Dedifferentiated amniotic fluid mesenchymal stem cell (primary cell): ENCODE data around the gene GNAS.

ENCODE experiments used
- DNase-seq: peaks from one replicate; pipeline ENCODE4 v3.0.0-alpha.2; 2016; ENCODE audit errors: extremely low spot score

Gene GNAS

DNA sequence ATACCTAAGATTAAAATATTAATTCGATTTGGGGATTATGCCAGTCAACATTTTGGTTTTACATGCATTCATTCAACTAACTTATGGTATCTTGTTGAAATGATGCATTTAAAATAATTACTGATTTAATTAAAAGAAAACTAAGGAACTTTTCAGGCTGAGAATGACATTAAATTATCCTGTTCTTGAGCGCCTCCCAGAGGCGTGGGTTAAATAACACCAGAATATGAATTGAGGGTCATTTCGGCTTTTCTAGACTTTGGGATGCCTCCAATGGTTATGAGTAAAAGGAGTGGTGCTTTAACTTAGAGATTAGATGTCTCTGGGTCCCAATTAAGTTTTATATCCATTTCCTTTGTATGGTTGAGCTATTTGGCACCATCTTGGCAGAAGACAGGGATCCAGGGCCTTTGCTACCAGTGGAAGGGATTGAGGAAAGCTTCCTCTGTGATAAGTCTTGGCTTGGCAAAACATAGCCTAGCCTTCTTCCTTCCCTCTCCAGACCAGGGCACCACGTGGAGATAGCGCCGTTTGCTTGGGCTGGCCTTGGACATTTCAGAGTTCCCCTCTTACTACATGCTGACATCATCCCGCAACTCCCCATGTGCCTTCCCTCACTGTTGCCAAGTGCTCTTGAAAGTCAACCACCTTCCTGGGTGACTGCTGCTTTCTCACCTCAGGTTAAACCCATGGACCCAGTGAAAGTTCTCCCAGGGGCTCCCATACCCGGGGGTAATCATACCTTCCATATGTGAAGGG lies 28.7 kb downstream of the GNAS start:
- no peak for DNase-seq

DNA sequence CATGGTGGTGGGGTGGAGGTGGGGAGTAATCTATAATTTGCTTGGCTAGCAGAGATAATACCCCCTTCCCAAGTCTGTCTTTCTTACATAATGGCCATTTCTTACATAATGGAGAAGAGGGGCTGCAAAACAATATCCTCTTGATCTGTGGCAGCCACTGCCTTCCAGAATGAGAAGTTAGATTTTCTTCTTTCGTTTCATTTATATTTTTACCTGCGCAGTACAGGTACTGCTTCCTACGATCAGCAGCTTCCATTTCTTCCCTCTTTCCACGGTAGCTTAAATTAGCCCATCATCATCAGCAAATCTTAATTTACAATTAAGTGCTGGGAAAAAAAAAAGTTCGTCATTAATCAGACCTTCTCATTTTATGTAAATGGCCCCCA lies 30.2 kb downstream of the GNAS start:
- DNase-seq, result no peak

DNA sequence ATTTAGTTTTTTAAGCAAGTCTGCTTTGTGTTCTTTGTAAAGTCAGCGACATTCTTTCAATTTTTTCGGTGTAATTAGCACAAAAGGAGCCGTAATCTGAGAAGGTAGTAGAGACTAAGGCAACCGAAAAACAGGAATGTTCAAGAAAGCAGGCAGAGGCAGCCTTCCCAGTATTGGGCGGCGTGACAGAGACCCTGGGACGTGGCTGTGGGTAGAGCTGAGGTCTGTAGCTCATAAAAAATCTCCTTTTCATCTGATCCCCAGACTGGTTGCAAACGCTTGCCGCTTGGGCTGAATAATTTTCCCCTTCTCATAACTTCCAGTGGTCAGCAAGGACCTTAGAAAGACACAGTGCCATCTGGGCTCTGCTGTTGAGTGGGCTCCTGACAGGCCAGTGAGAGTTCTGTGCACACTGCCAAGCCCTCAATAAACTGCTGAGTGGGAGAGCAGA lies 30.8 kb downstream of the GNAS start:
- DNase-seq, result peak; percentile 74

DNA sequence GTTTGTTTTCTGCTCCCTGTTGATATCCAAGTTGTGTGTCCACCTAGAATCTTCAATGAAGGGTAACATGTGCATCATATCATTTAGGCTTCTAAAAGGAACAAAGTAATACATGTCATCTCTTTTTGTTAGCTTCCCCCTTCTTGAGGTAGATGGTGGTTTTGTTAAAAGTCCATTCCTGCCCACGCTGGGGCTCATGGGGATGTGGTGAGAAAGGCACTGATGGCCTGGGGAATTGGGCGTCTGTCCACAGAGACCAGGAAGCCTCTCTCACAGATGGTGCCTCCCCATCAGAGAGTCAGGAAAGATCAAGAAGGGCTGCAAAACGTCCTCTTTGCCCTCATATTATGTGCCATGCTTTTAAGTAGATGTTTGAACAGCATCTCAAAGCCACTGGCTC lies 32.5 kb downstream of the GNAS start:
- no peak for DNase-seq

DNA sequence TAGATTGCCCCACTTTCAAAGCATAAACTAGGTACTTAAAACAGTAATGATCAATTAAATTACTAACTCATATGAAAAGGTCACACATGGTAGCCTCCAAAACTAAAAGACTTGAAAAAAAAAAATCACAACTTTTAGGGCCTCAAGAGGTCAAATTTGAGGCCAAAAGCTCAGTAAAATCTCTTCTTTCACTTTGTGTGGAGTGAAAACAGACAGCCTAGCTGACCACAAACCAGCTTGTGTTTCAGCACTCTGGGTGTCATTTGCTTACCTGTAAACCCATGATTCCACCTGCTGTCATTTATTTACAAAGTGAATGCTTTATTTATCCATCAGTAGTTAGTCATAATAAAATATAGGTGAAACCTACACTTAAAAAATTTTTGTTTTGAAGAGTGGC lies 34.0 kb downstream of the GNAS start:
- DNase-seq, result no peak

DNA sequence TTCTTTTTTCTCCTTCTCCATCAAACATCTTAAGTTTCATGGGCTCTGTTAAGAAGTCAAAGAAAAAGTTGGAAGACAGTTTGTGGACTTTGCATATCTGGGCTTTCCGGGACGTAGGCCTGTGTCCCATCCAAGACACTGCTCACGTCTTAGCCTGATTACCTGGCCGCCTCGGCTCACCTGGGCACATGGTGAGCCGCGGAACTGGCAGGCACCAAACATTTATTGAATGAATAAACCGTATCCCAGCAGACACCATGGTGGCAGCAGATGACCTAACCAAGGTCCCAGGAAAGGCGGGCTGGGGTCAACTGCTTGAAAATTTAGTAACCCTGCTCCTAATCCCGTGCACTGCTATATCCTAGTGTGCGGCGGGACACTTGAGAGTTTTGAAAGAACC lies 35.6 kb downstream of the GNAS start:
- no peak for DNase-seq

DNA sequence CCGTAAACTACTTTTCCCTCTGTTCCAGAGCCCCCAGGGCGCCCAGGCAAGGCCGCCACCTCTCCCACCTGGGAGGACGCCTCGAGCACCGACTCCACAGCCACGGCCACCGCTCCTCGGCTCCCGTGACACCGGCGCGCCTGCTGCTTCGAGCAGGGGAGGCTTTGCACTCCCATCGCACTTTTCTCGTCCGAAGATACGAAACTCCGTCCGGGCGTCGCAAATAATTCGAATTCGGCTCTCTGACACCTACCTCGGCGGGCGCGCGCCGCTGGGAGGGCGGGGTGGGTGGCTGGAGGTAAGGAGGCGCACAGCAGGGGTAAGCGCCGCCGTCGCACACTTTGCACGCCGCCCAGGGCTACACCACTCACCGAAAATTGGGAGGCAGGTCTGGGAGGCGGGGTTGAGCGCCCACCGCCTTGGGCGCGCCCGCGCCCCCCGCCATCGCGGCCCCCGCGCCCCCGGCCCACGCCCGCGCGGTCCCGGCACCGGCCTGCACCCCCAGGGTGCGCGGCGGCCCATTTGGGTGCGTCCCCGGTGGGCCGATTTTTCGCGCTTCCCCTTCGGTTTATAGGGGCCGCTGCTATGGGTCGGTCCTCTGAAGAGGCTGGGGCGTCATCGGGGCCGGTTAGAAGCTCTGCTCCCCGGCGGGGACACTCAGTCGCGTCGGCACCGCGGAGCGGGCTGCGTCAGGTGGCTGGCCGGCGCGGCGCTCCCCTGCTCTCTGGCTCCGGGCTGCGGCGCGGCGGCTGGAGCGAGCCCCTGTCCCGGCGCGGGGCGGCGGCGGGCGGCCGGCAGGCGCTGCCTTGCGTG lies 36.2 kb downstream of the GNAS start:
- peak; percentile 39 for DNase-seq

DNA sequence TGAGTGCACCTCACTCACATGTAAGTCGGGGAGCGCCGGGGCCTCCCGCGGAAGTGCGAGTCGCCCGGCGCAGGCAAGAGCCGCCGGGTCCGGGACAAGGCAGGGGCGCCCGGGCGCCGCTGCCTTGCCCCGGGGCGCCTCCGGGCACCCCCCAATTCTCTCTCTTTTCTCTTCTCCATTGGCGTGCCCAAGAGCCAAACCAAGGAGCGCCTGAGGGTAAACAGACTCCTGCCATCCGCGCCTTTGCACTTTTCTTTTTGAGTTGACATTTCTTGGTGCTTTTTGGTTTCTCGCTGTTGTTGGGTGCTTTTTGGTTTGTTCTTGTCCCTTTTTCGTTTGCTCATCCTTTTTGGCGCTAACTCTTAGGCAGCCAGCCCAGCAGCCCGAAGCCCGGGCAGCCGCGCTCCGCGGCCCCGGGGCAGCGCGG lies 36.8 kb downstream of the GNAS start:
- DNase-seq, result no peak

DNA sequence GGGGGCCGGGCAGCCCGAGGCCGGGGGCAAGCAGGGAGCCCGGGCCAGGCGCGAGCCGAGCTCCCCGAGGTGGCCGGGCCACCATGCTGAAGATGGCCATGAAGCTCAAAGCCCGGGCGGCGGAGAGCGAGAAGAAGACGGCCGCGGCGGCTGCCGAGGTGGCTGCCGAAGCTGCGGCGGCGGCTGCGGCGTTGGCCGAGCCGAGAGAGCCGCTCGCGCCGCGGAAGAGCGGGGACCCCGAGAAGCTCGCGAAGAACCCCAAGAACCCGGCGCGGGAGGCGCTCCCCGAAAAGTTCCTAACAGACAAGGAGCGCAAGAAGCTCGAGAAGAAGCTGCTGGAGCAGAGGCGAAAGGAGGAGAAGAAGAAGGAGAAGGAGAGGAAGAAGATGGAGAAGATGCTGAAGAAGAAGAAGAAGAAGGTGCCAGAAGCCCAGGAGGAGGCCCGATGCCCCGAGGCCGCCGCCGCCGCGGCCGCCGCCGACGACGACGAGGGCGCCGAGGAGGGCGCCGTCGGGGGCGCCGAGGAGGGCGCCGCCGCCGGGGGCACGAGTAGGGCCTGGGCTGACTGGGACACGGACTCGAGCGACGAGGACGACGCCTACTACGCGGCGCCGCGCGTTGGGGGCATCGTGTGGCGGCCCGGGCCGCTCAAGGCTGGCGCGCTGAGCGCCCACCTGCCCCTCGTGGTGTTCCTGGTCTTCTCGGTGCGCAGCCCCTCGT lies 37.4 kb downstream of the GNAS start:
- DNase-seq, result no peak

DNA sequence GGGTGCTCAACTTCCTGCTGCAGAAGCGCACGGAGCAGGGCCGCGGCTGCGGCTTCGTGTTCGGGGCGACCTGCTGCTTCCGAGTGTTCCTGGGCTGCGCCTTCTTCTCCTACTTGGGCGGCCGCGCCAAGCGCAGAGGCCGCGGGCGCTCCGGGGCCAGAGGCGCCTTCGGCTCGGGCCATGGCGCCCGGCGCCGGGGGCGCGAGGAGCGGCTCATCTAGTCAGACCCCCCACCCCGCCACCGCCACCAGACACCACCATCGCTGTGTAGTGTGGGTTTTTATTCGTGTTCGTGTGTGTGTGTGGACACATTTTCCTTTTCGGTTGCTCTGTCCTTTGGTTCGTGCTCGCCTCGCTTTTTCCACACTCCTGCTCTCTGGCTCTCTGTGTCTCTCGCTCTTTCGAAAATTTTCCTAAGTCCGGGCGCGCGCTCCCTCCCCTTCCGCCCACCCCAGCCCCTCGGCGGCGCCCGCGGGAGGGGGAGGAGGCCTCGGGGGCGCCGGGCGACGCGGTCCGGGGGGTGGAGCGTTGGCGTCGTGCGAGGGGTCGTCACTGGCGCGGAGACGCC lies 38.1 kb downstream of the GNAS start:
- peak; percentile 62 for DNase-seq

DNA sequence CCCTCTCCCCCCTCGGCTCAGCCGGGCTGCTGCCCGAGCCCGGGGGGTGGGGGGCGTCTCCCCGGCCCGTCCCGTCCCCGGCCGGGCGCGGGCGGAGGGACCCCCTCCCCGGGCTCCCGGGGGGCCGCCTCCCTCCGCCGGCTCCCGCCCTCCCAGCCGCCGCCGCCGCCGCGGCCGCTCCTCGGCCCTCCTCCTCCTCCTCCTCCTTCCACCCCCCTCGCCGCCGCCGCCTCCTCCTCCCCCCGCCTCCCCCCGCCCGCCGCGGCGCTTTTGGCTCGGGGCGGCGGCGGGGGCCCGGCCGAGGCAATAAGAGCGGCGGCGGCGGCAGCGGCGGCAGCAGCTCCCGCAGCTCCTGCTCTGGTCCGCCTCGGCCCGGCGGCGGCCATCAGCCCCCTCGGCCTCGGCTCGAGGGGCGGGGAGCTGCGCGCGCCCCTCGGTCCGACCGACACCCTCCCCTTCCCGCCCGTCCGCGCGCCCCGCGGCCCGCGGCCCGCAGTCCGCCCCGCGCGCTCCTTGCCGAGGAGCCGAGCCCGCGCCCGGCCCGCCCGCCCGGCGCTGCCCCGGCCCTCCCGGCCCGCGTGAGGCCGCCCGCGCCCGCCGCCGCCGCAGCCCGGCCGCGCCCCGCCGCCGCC lies 38.7 kb downstream of the GNAS start:
- DNase-seq, result peak; percentile 57

DNA sequence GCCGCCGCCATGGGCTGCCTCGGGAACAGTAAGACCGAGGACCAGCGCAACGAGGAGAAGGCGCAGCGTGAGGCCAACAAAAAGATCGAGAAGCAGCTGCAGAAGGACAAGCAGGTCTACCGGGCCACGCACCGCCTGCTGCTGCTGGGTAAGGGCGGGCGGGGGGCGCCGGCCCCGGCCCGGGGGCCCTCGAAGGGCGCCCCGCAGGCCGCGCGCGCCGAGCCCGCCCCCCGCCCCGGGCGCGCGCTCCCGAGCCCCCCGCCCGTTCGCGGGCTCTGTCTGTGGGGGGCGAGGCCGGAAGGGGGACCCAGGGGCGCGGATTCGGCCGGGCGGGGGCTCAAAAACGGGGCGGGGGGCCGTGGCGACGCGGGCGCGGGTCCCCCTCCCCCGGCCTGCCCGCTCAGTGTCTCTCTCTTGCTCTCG lies 39.2 kb downstream of the GNAS start:
- no peak for DNase-seq

DNA sequence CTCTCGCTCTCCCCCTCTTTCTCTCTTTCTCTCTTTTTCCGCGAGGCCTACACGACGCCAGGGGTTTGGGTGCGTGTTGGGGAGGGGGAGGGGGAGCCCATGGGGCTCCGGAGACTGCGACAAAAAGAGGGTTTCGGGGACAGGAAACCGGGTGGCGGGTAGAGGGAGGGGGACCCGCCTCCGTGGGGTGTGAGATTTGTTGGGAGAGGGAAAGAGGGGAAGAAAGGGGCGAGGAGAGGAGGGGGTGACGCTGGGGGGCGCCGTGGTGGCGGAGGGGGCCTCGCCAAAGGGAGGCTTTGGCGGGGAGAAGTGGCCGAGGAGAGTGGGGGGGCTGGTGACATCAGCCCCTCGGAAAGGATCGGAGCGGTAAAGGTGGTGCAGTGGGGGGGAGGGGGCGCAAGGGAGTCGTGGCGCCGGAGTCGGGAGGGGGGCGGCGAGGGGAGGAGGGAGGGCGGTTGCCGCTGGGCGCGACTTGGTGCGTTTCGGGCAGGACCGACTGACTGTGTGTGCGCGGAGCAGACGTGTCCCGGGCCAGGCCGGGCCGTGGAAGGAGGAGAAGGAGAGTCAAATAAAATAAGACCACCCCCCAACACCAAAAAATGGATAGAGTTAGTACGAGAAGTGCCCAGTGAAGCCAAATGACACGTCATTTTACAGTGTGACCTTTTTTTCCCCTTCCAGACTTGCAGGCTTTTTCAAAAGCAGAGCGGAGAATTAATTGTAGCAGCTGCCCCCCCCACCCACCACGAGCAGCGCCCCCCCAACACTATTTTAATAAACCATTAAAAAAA lies 39.8 kb downstream of the GNAS start:
- peak; percentile 38 for DNase-seq

DNA sequence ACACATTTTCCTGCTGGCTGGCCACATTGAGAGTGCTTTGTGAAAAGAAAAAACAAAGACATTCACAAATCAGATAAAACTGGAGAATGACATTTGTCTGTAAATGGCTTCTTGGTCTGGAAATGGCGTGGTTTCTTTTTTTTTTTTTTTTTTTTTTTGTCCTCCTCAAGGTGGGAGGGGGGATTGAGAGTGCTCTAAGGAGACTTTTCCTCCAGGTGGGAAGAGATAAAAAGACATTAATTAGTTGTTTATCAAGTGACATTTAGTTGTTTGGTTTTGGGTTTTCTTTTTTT lies 40.4 kb downstream of the GNAS start:
- no peak for DNase-seq

DNA sequence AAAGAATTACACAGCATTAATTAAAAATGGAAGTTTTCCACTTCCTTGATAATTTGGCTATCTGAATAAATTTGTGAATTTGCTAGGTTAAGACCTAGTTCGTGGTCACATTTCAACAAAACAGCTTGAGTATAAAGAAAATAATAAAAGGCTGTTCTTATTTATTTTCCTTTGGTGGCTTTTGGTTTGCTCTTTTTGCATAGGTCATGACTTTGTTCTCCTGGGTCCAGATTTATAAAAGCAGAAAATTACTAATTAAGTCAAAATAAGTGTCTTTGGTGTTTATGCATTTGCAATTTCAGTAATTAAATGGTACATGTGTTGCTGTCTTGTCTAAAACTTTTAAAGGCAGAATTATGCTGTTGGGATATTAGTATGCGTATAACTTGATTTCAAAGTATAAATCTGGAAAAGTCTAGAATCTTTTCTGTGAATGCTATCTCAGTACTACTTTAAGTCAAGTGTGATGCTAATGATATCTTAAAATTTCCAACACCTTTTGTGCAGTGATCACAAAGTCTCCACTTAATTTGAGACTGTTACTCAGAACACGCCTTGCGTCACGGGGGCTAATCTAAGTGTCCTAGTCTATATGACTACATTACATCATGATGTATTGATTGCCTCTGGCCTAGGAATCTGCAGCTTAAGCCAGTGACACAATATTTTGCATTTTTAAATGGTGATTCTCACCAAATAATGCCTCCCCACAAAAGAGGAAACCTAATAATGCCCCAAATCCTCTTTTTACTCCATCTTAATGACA lies 41.0 kb downstream of the GNAS start:
- DNase-seq, result no peak

DNA sequence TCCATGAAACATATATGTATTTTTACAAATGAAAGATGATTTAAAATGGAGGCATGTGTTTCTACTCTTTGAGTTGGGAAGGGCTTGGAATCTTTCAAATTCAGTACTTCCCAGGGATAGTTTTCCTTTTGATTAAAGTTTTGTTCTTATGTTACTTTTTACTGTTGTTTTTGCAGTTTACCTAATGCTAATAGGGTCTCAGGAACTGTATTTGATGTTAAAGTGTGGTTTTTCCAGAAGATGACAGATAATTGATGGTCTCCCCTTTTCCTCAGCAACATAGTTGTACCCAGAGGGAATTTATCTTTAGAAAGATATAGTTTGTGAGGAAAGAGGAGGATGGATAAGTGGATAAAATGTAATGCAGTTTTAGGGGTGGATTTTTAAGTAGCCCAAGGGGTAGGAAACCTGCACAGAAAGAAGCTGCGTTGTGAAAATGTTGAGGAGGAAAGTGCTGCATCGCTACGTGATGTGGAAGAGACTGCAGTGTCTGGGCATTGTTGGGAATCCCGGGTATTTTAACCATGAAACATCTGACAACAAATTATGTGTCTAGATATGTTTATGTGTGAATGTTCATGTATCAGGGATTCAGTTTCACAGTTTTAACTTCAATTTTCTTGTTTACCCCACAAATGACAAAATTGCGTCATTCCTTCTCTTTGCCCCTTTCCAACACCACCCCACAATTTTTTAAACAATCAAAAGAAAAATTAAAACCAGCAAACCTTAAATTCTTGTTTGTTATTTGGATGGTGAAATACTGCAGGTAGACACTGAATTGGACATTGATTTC lies 42.3 kb downstream of the GNAS start:
- DNase-seq, result no peak

DNA sequence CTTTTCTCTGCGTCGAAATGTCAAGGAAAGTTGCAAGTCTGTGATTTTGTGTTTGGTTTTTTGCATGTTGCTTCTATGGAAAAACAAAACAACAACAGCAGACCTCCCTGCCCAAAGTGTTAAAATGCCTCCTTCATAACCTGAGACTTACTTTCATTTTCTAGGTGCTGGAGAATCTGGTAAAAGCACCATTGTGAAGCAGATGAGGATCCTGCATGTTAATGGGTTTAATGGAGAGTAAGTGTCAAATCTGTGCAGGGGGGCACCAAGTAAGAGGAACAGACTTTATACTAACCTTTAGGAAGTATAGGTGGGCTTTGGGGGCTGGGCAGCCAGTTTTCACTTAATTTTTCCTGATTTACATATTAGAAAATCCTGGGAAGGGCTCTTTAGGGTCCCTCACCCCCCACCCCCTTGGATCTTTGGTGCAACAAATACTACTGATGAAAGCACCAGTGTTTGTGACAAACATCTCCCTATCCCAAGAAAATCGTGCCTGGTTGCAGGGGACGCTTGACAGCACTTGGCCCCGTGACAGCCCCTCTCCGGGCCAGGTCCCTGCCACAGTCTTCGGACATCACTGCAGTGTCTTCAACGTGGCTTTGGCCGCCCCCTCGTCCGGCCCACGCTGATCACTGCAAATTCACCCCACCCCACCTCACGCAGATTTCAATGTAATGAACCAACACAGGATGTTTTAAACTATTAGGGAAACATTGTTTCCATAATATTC lies 43.1 kb downstream of the GNAS start:
- DNase-seq, result no peak

DNA sequence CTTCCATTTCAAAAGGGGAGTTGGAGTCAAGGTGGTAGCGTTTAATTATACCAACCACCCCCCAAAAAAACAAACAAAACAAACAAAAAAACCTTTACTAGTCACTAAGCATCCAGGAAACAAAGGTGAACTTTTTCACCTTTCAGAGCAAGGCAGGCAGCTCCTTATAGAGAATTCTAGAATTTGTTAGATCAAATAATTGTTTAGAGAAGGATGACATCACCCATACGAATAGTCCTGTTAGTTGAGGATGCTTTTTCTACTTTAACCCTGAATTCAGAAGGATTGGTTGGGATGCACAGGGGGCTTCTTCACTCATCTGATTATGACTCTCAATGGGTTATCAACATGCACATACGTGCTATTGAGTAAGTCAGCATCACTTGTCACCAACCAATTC lies 44.3 kb downstream of the GNAS start:
- no peak for DNase-seq

DNA sequence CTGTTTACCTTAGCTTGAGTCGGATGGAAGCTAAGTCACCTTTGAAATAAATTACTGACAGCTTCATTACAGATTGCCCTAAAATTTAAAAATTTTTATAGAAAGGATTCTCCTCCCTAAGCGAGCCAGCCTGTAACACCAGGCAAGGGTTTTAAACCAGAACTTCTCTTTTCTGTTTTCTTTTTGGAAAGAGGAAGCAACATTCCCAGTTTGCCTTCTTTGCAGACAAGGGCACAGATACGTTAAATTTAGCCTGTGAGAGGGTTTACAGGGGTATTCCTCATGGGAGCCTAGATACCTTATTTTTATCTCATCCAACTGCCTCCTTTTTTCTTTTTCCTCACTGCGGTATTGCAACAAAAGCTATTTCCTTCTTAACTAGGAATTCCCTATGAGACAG lies 45.0 kb downstream of the GNAS start:
- DNase-seq, result no peak
